ENCODE results near the gene SLC6A9.

Gene SLC6A9

DNA sequence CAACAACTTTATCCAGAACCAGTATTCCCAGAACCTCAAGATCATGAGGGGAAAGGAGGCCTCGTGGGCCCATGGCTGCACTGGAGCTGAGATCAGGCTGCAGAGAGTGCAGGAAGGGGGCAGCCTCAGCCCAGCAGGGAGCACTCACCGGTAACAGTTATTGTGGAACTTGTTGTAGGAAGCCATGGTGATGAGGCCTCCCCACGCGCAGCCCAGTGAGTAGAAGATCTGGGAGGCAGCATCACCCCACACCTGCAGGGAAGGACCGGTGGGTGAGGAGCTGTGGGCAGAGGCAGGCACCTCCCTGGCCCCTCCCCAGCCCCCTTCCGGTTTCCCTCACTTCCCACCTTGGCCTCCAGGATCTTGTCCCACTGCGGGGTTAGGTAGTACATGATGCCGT is 29.1 kb downstream of the SLC6A9 start:
- DNase-seq (ENCODE audit: low read depth), result no peak

GRCh38 chr1:44000122-44000665 is 31.1 kb downstream of the SLC6A9 start:
- no peak for DNase-seq (ENCODE audit: low read depth)

DNA sequence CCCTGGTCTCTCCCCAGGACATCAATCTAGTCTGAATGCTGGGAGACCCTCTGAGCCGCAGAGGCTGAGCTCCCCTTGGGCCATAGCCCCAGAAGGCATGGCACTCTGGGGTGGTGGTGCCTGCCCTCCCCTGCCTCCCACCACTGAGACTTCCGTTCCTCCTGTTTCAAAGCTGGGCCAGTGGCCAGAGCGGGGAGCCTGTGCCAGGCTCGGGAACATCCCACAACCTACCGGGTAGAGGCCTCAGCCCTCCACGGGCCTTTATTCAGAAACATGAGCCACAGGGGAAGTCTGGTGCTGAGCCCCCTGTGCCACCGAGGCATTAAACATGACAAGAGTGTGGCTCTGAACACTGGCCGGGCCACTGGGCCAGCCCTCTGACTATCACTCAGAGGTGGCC is 31.8 kb downstream of the SLC6A9 start:
- no peak for DNase-seq (ENCODE audit: low read depth)

GRCh38 chr1:43998000-43998378 is 33.3 kb downstream of the SLC6A9 start:
- DNase-seq (ENCODE audit: low read depth), result no peak

- no peak for DNase-seq (ENCODE audit: low read depth)
These were observed 33.8 kb downstream of the SLC6A9 start for GRCh38 chr1:43997295-43997999.

DNA sequence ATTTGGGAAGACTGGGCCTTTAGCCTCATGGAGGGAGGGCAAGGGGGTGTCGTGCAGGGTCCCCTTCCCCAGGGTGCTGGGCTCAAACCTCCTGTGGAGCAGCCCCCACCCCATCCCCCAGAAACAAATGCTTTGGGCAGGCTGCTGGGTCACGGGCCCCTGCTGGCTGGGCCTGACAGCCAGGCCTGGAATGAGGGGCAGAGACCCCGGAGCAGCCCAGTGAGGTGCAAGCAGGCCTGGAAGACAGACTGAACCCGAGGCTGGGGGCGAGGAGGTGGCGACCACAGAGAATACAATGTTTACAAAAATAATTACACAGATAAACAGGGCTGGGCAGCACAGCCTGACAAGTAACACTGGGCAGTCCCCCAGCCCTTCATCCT is 34.5 kb downstream of the SLC6A9 start:
- no peak for DNase-seq (ENCODE audit: low read depth)

DNA sequence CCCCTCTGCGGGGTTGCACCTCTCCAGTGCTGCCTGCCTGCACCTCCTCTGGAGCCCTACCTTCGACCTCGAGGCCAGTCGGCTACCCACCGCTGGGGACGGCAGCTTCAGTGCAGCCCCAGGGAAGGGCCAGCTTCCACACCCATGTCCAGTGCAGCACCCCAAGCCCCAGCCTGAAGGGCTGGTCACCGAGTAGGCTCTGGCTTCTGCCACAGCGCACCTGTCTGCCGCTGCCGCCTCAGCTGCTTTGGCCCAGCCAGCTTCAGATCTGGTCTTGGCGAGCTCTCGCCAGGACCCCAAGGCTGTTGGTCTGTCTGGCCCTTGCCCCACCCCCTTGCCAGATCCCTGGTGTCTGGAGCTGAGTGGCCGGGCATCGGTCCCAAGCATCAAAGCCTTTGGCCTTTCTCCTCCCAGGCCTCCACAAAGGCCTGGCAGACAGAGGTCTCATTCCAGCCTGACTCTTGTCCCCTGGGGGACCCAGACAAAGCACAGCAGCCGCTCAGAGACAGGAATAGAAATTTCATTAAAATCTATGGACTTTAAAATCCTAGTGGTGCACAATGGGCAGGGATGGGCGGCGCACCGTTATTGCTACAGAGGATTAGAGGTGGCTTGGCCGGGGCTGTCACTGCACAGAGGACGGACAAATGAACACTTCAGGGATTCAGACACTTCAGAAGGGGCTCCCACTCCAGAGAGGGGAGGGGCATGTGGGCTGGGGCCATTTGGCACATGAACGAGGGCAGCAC is 35.1 kb downstream of the SLC6A9 start:
- no peak for DNase-seq (ENCODE audit: low read depth)

DNA sequence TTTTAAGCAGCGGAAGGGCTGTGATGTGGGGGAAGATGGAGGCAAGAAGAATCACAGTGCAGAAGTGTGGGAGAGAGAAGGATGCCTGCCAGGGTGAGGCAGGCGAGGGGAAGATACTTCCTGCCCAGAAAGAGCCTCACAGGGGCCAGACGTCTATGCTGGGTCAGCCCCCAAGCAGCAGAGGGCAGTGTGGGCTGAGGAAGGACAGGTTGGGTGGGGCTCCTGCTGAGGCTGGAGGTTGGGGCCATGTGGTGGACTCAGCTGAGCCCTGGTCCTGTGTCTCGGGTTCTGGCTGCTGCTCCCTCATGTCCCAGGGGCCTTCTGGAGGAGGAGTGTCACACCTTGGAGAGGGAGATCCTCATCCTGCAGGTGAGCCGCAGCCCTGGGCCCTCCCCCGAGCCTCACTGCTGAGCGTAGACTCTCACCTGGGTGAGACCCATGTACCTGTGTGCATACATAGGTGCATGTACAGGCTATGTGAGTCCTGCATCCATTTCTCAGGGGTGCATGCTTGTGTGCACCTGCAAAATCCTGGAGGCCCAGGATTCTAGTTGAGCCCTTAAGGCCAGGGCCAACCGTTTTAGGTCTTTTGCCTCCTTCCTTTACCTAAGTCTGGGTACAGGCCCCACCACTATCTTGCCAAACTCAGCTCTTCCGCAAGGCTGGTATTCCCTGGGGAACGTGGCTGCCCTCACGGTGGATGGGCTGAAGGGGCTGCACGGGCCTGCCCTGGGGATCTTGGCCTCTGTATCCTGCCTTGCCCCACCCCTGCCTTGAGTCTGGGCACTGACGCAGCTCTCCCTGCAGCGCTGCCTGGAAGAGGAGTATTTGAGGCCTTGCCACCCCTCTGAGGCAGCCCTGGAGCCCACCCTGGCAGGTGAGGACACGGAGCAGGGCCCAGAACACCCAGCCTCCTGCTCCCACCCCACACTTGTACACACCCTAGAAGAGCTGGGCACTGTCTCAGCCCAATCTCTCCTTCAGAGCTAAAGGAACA is 36.2 kb downstream of the SLC6A9 start:
- DNase-seq (ENCODE audit: low read depth), result no peak

- no peak for DNase-seq (ENCODE audit: low read depth)
These were observed 37.2 kb downstream of the SLC6A9 start for GRCh38 chr1:43994071-43994470.

DNA sequence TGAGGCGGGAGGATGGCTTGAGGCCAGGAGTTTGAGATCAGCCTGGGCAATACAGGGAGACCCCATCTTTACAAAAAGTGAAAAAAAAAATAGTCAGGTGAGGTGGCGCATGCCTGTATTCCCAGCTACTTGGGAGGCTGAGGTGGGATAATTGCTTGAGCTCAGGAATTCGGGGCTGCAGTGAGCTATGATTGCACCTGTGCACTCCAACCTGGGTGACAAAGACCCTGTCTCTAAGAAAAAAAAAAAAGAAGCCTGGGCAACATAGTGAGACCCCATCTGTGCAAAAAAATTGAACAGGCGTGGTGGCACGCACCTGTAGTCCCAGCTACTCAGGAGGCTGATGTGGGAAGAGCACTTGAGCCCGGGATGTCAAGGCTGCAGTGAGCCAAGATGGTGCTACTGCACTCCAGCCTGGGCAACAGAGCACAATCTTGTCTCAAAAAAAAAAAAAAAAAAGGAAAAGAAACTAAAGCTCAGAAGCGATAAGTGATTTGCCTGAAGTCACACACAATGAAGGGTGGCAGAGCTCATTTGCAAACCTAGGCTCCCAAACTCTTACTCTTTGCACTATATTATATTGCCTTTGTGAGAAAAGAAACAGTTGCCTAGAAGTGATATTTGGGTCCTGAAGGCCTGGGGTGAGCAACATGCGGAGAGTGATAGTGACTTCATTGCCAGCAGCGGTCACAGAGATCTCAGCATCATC is 37.9 kb downstream of the SLC6A9 start:
- DNase-seq (ENCODE audit: low read depth), result no peak

DNA sequence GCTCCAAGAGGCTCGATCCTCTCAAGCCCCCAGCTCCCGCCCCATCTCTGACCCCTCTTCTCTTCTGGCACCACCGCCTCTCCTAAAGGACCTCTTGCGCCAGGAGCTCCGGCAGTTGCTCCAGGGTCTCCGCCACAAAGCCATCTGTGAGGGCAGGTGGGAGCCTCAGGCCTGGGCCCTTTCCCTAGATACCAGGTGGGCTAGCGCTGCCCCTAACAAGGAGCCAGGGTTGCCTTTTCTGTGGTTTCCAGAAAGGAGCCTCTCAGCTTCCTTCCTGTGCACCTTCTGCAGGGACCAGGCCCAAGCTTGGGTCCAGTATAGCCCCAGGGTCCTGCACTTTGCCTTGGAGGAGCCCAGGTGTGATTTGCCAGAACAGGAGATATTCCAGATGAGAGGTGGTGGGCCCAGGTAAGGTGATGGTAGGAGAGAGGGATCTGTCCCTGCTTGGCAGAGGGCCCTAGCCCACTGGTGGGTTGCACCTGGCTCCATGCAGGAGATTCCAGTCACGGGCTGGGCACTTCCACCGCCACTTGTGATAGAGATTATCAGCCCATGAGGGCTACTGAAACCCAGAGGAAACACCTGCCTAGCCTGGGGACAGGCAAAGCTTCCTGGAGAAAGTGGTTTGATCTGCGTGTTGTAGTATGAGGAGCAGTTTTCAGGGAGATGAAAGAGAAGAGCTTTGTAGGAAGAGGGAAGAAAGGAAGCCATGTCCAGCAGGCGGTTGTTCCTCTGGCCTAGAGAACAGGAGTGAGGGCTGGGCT is 38.8 kb downstream of the SLC6A9 start:
- DNase-seq (ENCODE audit: low read depth), result no peak

- peak; percentile 64 for DNase-seq (ENCODE audit: low read depth)
These were observed 39.6 kb downstream of the SLC6A9 start, which contains the start of gene CCDC24 for GRCh38 chr1:43991476-43992231. Gene CCDC24, plus strand, starts transcription at chr1:43991599. Its CDS starts 280 bp downstream, at chr1:43991879.

DNA sequence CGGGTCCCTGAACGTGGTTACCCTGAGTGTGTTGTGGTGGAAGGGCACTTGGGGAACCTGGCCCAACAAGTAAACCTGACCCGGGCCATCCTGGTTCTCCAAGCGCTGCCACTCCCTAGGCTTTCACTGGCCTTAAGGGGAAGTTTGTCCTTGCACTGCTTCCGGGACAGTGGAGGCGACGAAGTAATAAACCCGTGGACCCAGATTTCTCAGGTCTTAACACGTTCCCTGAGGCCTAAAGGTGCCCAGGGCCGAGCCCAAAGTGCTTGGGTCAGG is 40.1 kb downstream of the SLC6A9 start:
- DNase-seq (ENCODE audit: low read depth), result no peak

GRCh38 chr1:43990271-43991199 is 40.7 kb downstream of the SLC6A9 start:
- no peak for DNase-seq (ENCODE audit: low read depth)

- no peak for DNase-seq (ENCODE audit: low read depth)
These were observed 43.9 kb downstream of the SLC6A9 start for GRCh38 chr1:43987159-43987902.

- DNase-seq (ENCODE audit: low read depth), result no peak
These were observed 44.5 kb downstream of the SLC6A9 start for GRCh38 chr1:43986712-43987111.

DNA sequence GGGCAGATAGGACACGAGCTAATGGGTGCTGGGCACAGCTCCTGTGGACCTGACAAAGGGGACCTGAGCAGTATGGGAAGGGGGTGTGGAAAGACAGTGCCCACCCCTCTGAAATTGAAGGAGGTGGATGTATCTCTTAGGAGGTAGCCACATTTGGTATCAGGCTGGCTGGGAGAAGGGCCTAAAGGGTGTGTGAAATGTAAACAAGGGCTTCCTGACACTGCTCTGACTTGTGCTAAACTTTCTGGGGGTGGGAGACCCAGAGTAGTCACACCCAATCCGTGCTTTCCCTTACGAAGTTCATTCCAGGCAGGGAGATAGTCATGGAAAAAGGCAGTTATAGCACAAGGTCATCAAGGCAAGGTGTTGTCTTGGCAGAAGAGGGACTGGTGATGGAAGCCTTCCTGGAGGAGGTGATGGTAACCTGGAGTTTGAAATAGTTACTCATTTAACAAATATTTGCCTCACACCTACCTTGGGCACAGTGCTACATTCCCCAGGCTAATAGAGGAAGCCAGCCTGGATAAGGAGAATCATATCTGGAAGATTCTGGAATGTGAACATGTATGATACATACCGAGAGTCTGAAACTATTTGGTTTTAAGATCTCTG is 45.2 kb downstream of the SLC6A9 start:
- no peak for DNase-seq (ENCODE audit: low read depth)

- DNase-seq (ENCODE audit: low read depth), result no peak
These were observed 46.4 kb downstream of the SLC6A9 start for GRCh38 chr1:43984855-43985254.

Data from activated T-cell treated with anti-CD3 and anti-CD28 coated beads for 24 hours (primary cell).